Measurements from ENCODE around the gene CD46. TPM values are rescaled to one million over a fixed set of nuclear protein-coding genes. Genes with fewer than 3 reads are reported as not detected.

CD46 gene
- total and polyA plus RNA-seq, 11 donors, result 40.6 to 133 (median 93.9) TPM

DNA sequence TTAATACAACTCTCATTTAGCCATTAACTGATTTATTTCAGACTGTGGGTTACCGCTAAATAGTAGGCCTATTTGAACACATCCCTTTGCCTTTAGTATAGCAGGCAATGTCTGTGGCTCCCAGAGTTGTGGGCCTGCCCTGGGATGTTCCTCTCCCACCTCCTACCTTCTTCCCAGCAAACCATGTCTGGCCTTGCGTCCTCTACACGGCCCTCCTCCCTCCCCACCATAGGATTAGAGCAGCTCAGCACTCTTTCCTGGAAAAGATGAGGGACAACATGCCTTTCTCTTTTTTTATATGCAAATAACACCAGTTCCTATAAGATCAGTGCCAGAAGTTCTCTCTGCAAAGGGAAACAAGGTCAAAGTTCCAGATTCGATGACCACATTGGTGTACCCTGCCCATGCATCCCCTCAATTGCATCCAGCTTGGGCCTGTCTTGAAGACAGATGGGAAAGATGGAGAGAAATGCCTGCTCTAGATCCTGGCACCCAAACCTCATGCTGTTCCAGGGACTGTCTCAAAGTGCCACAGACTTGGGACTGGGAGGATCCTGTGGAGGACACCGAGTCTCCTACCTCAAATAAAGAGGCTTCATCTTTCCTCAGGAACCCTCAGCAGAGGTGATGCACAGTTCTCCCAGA lies 57.2 kb downstream of the CD46 start:
- DNase-seq, result no peak
- no peak overlapping the region for H3K4me3 ChIP-seq
- peaks cover 0 to 100% (median 97%) of the 10 kb centered on the region in 9 donors for H3K36me3 ChIP-seq
- H3K4me1 ChIP-seq, result peaks cover 33 to 100% (median 97%) of the 10 kb centered on the region in 12 donors
- peak overlapping the region in 10 of 12 donors; percentile 11 to 98 (median 81) for H3K27ac ChIP-seq
- 58 to 85% (median 65%) methylated on average over 5 of the region's 5 CpGs for WGBS, 4 donors
- no peaks in the 10 kb centered on the region for H3K27me3 ChIP-seq
- no peak for TF ChIP-seq POLR2A (IDR thresholded peaks at IDR 0.05)
- TF ChIP-seq, protein P1, sequence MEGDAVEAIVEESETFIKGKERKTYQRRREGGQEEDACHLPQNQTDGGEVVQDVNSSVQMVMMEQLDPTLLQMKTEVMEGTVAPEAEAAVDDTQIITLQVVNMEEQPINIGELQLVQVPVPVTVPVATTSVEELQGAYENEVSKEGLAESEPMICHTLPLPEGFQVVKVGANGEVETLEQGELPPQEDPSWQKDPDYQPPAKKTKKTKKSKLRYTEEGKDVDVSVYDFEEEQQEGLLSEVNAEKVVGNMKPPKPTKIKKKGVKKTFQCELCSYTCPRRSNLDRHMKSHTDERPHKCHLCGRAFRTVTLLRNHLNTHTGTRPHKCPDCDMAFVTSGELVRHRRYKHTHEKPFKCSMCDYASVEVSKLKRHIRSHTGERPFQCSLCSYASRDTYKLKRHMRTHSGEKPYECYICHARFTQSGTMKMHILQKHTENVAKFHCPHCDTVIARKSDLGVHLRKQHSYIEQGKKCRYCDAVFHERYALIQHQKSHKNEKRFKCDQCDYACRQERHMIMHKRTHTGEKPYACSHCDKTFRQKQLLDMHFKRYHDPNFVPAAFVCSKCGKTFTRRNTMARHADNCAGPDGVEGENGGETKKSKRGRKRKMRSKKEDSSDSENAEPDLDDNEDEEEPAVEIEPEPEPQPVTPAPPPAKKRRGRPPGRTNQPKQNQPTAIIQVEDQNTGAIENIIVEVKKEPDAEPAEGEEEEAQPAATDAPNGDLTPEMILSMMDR (IDR thresholded peaks at IDR 0.05), result no peak
- no peak for ATAC-seq
- H3K9me3 ChIP-seq, result no peaks in the 10 kb centered on the region
- intact Hi-C loops (cut with DNase I), result no loop called here

DNA sequence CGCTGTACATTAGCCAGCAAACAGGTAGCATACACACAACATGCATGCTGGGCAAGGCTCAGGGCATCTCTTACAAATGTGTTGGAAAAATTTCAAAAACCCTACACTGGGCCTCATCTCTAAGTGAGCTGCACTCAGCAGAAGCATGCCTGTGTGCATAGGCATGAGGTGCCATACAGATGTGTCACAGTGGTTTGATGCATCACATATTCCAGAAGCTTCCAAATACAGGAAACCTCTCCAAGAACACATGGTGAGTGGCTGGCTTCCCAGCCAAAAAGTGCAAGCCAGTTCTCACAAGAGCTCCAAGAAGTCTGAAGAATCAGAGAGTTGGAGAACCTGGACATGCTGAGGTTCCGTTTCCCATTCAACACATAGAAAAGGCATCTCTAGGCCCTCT lies 58.3 kb downstream of the CD46 start:
- Histone ChIP-seq H3K4me1 (peaks cover 33 to 100% (median 99%) of the 10 kb centered on the region in 12 donors), H3K4me3 (peak overlapping the region in 1 of 12 donors; percentile 12), H3K27me3 (no peaks in the 10 kb centered on the region), H3K27ac (peak overlapping the region in 11 of 12 donors; percentile 56 to 98 (median 81)), H3K9me3 (no peaks in the 10 kb centered on the region), H3K36me3 (peaks cover 0 to 100% (median 97%) of the 10 kb centered on the region in 9 donors)
- ATAC-seq (no peak), DNase-seq (no peak)
- TF ChIP-seq, protein P1 (IDR thresholded peaks at IDR 0.05), result no peak
- TF ChIP-seq POLR2A (IDR thresholded peaks at IDR 0.05), result no peak
- intact Hi-C loops (cut with DNase I), result loop anchor here in 1 of 10 donors (10.0 kb wide), 1 partner anchor 175 kb away; no protein-coding TSS in a partner anchor
- 71 to 97% (median 88%) methylated on average over 2 of the region's 2 CpGs for WGBS, 4 donors

DNA sequence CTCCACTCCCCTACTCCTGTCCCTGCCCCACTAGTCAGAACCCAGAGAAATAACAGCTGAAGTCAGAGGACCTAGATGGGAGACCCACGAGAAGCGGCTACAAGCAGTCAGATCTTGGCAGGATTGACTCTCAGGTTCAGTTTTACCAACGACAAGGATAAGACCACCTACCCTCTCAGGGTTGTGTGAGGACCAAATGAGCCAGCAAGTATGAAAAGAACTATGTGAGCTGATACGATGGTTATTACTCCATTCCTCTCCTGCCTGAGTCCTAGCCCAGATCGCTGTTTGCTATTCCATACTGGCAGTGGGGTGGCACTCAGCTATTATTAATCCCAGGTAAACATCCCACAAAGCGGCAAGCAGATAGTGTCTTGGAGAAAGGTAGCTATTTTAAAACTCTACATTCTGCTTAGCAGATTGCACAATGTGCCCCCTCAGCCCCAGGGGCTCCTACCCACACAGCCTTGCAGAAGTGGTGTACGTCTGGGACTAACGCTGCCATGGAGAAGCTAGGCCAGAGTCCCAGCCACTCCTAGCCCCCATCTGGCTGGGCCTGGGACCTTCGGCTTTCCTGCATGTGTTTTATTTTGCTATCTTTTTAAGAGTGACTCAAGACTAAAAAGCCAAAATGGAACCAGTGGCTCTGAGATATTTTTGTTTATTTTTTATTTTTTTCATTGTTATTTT lies 58.9 kb downstream of the CD46 start:
- peaks cover 28 to 100% (median 99%) of the 10 kb centered on the region in 12 donors for H3K4me1 ChIP-seq
- H3K27me3 ChIP-seq, result no peaks in the 10 kb centered on the region
- peak overlapping the region; percentile 8 to 98 (median 81) for H3K27ac ChIP-seq
- 56 to 73% (median 71%) methylated on average over 9 of the region's 9 CpGs for WGBS, 4 donors
- intact Hi-C loops (cut with DNase I), result loop anchor here in 1 of 10 donors (10.0 kb wide), 1 partner anchor 174 kb away; no protein-coding TSS in a partner anchor
- no peaks in the 10 kb centered on the region for H3K9me3 ChIP-seq
- H3K4me3 ChIP-seq, result peak overlapping the region in 2 of 12 donors; percentile 12 to 26
- no peak for TF ChIP-seq POLR2A (IDR thresholded peaks at IDR 0.05)
- TF ChIP-seq, protein P1 (IDR thresholded peaks at IDR 0.05), result no peak
- no peak for ATAC-seq
- no peak for DNase-seq
- peaks cover 0 to 100% (median 97%) of the 10 kb centered on the region in 9 donors for H3K36me3 ChIP-seq

GRCh38 chr1:207811319-207811718 lies 59.5 kb downstream of the CD46 start:
- peaks cover 26 to 100% (median 99%) of the 10 kb centered on the region in 12 donors for H3K4me1 ChIP-seq
- ATAC-seq (no peak), DNase-seq (no peak)
- peak overlapping the region; percentile 8 to 98 (median 81) for H3K27ac ChIP-seq
- H3K4me3 ChIP-seq, result peak overlapping the region in 3 of 12 donors; percentile 8 to 35 (median 26)
- 69 to 92% (median 80%) methylated on average over 8 of the region's 8 CpGs for WGBS, 4 donors
- H3K27me3 ChIP-seq, result no peaks in the 10 kb centered on the region
- H3K36me3 ChIP-seq, result peaks cover 0 to 100% (median 96%) of the 10 kb centered on the region in 9 donors
- no peaks in the 10 kb centered on the region for H3K9me3 ChIP-seq
- no peak for TF ChIP-seq POLR2A (IDR thresholded peaks at IDR 0.05)
- TF ChIP-seq, protein P1 (IDR thresholded peaks at IDR 0.05), result no peak
- intact Hi-C loops (cut with DNase I), result loop anchor here in 1 of 10 donors (10.0 kb wide), 1 partner anchor 173 kb away; no protein-coding TSS in a partner anchor

Measured in heart left ventricle (tissue), 16 donors.